Measurements from ENCODE around the gene PIP5K1A. TPM values are rescaled to one million over a fixed set of nuclear protein-coding genes. Genes with fewer than 3 reads are reported as not detected.

PIP5K1A gene
- total and polyA plus RNA-seq, 2 experiments from 2014 or later: 35.1 to 62.8 TPM

GRCh38 chr1:151287767-151288500 lies 89.6 kb downstream of the PIP5K1A start:
- WGBS, 2 experiments (ENCODE audit: low coverage in 1 of 2, low lambda C conversion rate in 2 of 2, missing lambda C conversion rate in 2 of 2): 86 to 88% methylated on average over 21 to 22 of the region's 22 CpGs
- Histone ChIP-seq H3F3A (ENCODE audit: insufficient read depth) (0 out of 2 replicates have a peak, but pooled peaks cover 5% of the 10 kb centered on the region), H3K27me3 (replicated peaks; ENCODE audit: insufficient read depth) (no peaks in the 10 kb centered on the region), H3K36me3 (ENCODE audit: low read depth) (peaks cover 8% of the 10 kb centered on the region; the same call in 1 of the 2 replicates), H3K4me3 (no peak overlapping the region), H3K9me2 (ENCODE audit: insufficient read depth) (no peaks in the 10 kb centered on the region), H3K4me2 (ENCODE audit: unreplicated experiment) (no peak overlapping the region), H3K9ac (no peak overlapping the region), H4K20me1 (ENCODE audit: insufficient read depth) (no peaks in the 10 kb centered on the region), H2AFZ (no peak overlapping the region), H3K4me1 (ENCODE audit: insufficient read depth) (peaks cover 4% of the 10 kb centered on the region), H3K79me2 (ENCODE audit: insufficient read depth) (peaks cover 22% of the 10 kb centered on the region), H3K27ac (no peak overlapping the region), H3K9me3 (ENCODE audit: low read depth) (no peaks in the 10 kb centered on the region)
- in situ Hi-C loops (cut with MboI): no loop called here
- TF ChIP-seq EZH2 (IDR thresholded peaks at IDR 0.05; ENCODE audit: insufficient read depth, poor library complexity, severe bottlenecking): no peak
- no peak for TF ChIP-seq EZH2phosphoT487 (IDR thresholded peaks at IDR 0.05; ENCODE audit: insufficient read depth, low read depth)
- DNase-seq: no peak

GRCh38 chr1:151288502-151288901 lies 90.2 kb downstream of the PIP5K1A start:
- H3F3A ChIP-seq (ENCODE audit: insufficient read depth): 0 out of 2 replicates have a peak, but pooled peaks cover 5% of the 10 kb centered on the region
- H3K9me2 ChIP-seq (ENCODE audit: insufficient read depth): no peaks in the 10 kb centered on the region
- H3K36me3 ChIP-seq (ENCODE audit: low read depth): peaks cover 8% of the 10 kb centered on the region; the same call in 1 of the 2 replicates
- 80 to 85% methylated on average over 13 to 14 of the region's 14 CpGs for WGBS, 2 experiments (ENCODE audit: low coverage in 1 of 2, low lambda C conversion rate in 2 of 2, missing lambda C conversion rate in 2 of 2)
- H3K4me1 ChIP-seq (ENCODE audit: insufficient read depth): peaks cover 4% of the 10 kb centered on the region
- no peaks in the 10 kb centered on the region for H3K27me3 ChIP-seq (replicated peaks; ENCODE audit: insufficient read depth)
- no peak overlapping the region for H3K27ac ChIP-seq
- no peaks in the 10 kb centered on the region for H3K9me3 ChIP-seq (ENCODE audit: low read depth)
- in situ Hi-C loops (cut with MboI): no loop called here
- no peak overlapping the region for H2AFZ ChIP-seq
- no peak overlapping the region for H3K4me3 ChIP-seq
- no peaks in the 10 kb centered on the region for H4K20me1 ChIP-seq (ENCODE audit: insufficient read depth)
- H3K79me2 ChIP-seq (ENCODE audit: insufficient read depth): peaks cover 16% of the 10 kb centered on the region
- H3K4me2 ChIP-seq (ENCODE audit: unreplicated experiment): no peak overlapping the region
- DNase-seq: no peak
- TF ChIP-seq EZH2 (IDR thresholded peaks at IDR 0.05; ENCODE audit: insufficient read depth, poor library complexity, severe bottlenecking): no peak
- no peak for TF ChIP-seq EZH2phosphoT487 (IDR thresholded peaks at IDR 0.05; ENCODE audit: insufficient read depth, low read depth)
- H3K9ac ChIP-seq: no peak overlapping the region

- no peak for DNase-seq
- H2AFZ ChIP-seq: no peak overlapping the region
- H3K27ac ChIP-seq: no peak overlapping the region
- H3K4me2 ChIP-seq (ENCODE audit: unreplicated experiment): no peak overlapping the region
- no peak overlapping the region for H3K9ac ChIP-seq
- H3K4me1 ChIP-seq (ENCODE audit: insufficient read depth): no peaks in the 10 kb centered on the region
- WGBS, 2 experiments (ENCODE audit: low coverage in 1 of 2, low lambda C conversion rate in 2 of 2, missing lambda C conversion rate in 2 of 2): 77 to 80% methylated on average over 13 to 18 of the region's 18 CpGs
- no peaks in the 10 kb centered on the region for H3K9me2 ChIP-seq (ENCODE audit: insufficient read depth)
- no peaks in the 10 kb centered on the region for H3K27me3 ChIP-seq (replicated peaks; ENCODE audit: insufficient read depth)
- H3F3A ChIP-seq (ENCODE audit: insufficient read depth): no peaks in the 10 kb centered on the region
- H3K4me3 ChIP-seq: no peak overlapping the region
- TF ChIP-seq EZH2phosphoT487 (IDR thresholded peaks at IDR 0.05; ENCODE audit: insufficient read depth, low read depth) (no peak), EZH2 (IDR thresholded peaks at IDR 0.05; ENCODE audit: insufficient read depth, poor library complexity, severe bottlenecking) (no peak)
- no peaks in the 10 kb centered on the region for H4K20me1 ChIP-seq (ENCODE audit: insufficient read depth)
- H3K79me2 ChIP-seq (ENCODE audit: insufficient read depth): peaks cover 8% of the 10 kb centered on the region
- H3K9me3 ChIP-seq (ENCODE audit: low read depth): no peaks in the 10 kb centered on the region
- in situ Hi-C loops (cut with MboI): no loop called here
- H3K36me3 ChIP-seq (ENCODE audit: low read depth): peaks cover 8% of the 10 kb centered on the region; the same call in 1 of the 2 replicates
Measured at GRCh38 chr1:151289080-151289935, 91.0 kb downstream of the PIP5K1A start.

GRCh38 chr1:151289991-151290708 lies 91.8 kb downstream of the PIP5K1A start:
- Histone ChIP-seq H3K4me3 (no peak overlapping the region), H3K9me2 (ENCODE audit: insufficient read depth) (no peaks in the 10 kb centered on the region), H3K4me1 (ENCODE audit: insufficient read depth) (no peaks in the 10 kb centered on the region), H3K9me3 (ENCODE audit: low read depth) (no peaks in the 10 kb centered on the region), H3K27me3 (replicated peaks; ENCODE audit: insufficient read depth) (no peaks in the 10 kb centered on the region), H3F3A (ENCODE audit: insufficient read depth) (no peaks in the 10 kb centered on the region), H3K4me2 (ENCODE audit: unreplicated experiment) (no peak overlapping the region), H3K27ac (no peak overlapping the region), H2AFZ (no peak overlapping the region), H4K20me1 (ENCODE audit: insufficient read depth) (no peaks in the 10 kb centered on the region), H3K9ac (no peak overlapping the region), H3K79me2 (ENCODE audit: insufficient read depth) (no peaks in the 10 kb centered on the region; the same call in 1 of the 2 replicates), H3K36me3 (ENCODE audit: low read depth) (peaks cover 8% of the 10 kb centered on the region; the same call in 1 of the 2 replicates)
- DNase-seq: no peak
- in situ Hi-C loops (cut with MboI): no loop called here
- no peak for TF ChIP-seq EZH2 (IDR thresholded peaks at IDR 0.05; ENCODE audit: insufficient read depth, poor library complexity, severe bottlenecking)
- no peak for TF ChIP-seq EZH2phosphoT487 (IDR thresholded peaks at IDR 0.05; ENCODE audit: insufficient read depth, low read depth)
- WGBS, 2 experiments (ENCODE audit: low coverage in 1 of 2, low lambda C conversion rate in 2 of 2, missing lambda C conversion rate in 2 of 2): 89 to 91% methylated on average over 21 of the region's 21 CpGs
